ENCODE results near the gene MTMR12.
"Not testable (repeated sequence)": the region's sequence is repeated elsewhere in the genome, so short reads cannot be mapped to it uniquely, and the experiment has no call there.

MTMR12 gene

GRCh38 chr5:32325062-32325461 lies 12.3 kb upstream of the MTMR12 start:
- no peak for DNase-seq

GRCh38 chr5:32323741-32324140 lies 11.0 kb upstream of the MTMR12 start:
- DNase-seq = no peak

GRCh38 chr5:32322882-32323281 lies 10.1 kb upstream of the MTMR12 start:
- DNase-seq = no peak

GRCh38 chr5:32321787-32322186 lies 9.0 kb upstream of the MTMR12 start:
- DNase-seq = not testable (repeated sequence)

GRCh38 chr5:32320576-32320975 lies 7.8 kb upstream of the MTMR12 start:
- no peak for DNase-seq

GRCh38 chr5:32319926-32320543 lies 7.3 kb upstream of the MTMR12 start:
- no peak for DNase-seq

- DNase-seq = no peak
Observed at GRCh38 chr5:32319392-32319791, 6.7 kb upstream of the MTMR12 start.

GRCh38 chr5:32317041-32317440 lies 4.3 kb upstream of the MTMR12 start:
- DNase-seq = no peak

DNA sequence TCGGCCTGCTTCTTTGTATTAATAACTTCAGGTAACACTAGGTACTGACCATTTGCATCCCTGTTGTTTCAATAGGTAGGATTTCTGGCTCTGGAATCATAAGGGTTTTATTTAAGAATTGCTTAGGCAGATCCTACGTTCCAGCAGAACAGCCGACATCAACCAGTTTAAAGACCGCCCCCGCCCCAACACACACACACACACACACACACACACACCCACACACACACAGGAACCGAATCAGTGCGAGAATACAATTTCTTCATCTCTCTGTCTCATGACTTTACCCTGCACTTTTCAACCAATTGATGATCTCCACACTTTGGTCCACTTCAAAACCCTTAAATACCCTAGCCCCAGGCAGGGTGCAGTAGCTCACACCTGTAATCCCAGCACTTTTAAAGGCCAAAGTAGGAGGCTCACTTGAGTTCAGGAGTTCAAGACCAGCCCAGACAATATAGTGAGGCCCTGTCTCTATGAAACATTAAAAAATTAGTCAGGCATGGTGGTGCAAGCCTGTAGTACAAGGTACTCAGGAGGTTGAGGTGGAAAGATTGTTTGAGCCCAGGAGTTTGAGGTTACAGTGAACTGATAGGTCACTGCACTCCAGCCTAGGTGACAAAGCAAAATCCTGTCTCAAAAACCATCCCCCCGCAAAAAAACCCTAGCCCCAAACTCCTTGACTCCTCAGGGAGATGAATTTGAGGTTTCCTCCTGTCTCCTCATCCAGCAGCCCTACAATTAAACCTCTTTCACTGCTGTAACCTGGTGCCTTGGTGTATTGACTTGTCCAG lies 2.7 kb upstream of the MTMR12 start:
- no peak for DNase-seq

DNA sequence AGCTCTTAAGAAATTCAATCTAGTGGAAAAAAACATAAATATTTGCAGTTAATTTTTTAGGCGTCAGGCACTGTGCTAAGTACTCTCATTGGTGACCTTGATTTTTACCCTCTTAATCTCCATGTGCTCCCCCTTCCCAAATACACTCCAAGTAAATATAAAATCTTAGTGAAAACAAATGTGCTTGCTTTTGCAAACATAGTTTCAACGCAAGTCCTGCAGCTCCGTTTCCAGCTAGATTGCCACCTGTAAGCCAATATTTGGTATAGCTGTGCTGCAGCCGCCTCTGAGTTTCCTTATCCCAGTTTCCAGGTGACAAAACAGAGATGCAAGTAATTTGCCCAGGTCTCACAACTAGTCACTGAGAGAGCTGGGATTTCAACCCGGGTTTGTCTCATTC lies 1.9 kb upstream of the MTMR12 start:
- no peak for DNase-seq

DNA sequence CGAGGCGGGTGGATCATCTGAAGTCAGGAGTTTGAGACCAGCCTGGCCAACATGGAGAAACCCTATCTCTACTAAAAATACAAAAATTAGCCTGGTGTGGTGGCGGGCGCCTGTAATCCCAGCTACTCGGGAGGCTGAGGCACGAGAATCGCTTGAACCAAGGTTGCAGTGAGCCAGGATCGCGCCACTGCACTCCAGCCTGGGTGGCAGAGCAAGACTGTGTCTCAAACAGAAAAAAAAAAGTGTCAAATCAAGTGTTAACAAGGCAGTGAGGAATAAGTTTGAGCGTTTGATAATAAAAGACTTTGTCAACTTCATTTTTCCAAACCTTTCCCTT lies 1.4 kb upstream of the MTMR12 start:
- DNase-seq = not testable (repeated sequence)

DNA sequence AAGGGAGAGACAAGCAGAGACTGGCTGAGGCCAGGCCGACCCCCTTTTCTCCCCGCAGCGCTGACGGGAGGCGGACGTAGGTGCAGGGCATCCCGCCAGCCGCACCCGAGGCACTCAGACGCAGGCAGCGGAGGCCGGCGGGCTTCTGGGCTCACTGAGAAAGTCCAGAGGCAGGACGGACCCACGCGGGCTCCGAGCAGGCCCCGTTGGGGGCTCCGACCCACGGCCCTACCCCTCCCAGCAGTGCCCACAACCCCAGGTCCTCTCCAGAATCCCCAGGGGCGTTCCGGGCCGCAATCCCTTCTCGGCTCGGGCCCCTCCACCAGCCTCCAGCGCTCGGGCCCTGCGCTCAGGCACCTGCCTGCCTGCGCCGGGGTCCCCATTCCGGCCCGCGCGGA lies 543 bp downstream of the MTMR12 start:
- DNase-seq = peak; percentile 30 to 39

DNA sequence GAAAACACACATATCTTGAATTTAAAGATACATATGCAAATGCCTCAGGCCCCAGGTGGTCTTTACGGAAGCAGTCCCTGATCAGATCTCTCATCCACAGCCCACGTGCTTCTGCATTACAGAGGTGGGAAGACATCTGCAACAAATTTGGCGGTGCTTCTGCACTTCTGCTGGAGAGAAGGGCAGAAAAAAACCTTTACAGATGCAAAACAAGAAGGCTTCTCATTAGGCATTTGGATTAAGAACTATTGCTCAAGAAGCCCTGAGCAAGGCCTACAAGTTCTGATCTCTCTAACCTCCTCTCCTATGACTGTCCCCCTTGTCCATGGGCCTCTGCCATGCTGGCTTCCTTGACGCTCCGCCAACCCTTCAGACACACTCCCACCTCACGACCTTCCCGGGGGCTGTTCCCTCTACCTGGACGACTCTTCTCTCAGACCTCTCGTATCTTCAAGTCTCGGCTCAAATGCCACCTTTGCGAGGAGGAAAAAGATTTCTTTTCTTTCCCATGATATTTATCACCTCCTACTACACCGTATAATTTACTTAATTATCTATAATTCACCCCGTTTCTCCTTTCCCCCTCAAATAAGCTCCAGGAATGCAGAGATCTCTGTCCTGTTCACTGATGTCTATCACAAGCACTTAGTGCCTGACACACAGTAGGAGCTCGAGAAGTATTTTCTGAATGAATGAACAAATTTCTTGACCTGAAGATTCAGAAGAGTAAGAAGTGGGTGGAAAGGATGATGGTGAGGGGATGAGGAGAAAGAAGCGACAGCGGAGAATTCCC lies 1.1 kb downstream of the MTMR12 start:
- no peak for DNase-seq

GRCh38 chr5:32309761-32310160 lies 3.0 kb downstream of the MTMR12 start:
- DNase-seq = no peak

DNA sequence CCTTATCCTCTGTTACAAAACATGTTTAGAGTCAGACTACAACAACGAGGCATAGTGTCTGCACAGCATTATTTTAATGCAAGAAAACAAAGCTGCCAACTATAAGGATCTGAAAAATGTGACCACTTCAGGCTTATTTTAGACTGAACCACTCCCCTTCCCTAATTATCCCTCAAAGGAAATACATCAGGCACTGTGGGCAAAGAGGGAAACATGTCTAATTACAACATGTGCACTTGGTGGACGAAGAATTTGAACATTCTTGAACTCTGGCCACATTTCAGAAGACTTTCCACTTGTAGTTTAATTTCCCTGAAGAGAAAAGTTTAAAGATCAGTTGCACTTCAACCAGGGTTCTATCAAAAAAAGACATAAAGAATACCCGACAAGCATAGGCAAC lies 3.8 kb downstream of the MTMR12 start:
- DNase-seq = no peak

DNA sequence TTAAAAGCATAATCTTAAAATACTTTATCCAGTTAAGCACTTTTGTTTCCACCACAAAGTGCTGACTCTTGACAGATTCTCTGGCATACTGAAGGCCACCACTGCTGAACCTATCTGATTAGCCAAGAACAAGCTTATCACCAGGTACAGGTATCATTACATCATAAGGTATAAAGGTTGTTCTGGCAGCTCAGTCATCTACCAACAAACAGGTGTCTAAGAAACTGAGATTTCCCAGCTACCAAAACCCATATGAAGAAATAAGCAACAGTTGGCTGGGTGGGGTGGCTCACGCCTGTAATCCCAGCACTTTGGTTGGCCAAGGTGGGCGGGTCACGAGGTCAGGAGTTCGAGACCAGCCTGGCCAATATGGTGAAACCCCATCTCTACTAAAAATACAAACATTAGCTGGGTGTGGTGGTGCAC lies 5.0 kb downstream of the MTMR12 start:
- no peak for DNase-seq

GRCh38 chr5:32304622-32305021 lies 8.1 kb downstream of the MTMR12 start:
- DNase-seq = no peak

- DNase-seq = no peak
Observed at GRCh38 chr5:32303755-32304120, 9.0 kb downstream of the MTMR12 start.

- DNase-seq = no peak
Observed at GRCh38 chr5:32302835-32303754, 9.6 kb downstream of the MTMR12 start.

GRCh38 chr5:32301891-32302290 lies 10.8 kb downstream of the MTMR12 start:
- DNase-seq = no peak

- no peak for DNase-seq
Observed at GRCh38 chr5:32299059-32299677, 13.6 kb downstream of the MTMR12 start.

GRCh38 chr5:32298059-32298415 lies 14.7 kb downstream of the MTMR12 start:
- DNase-seq = no peak

Measured in activated CD4-positive, alpha-beta T cell treated with anti-CD3 and anti-CD28 coated beads for 4 hours (primary cell).